Transverse colon (tissue), 4 donors: ENCODE measurements around the gene DPYD. TPM values are rescaled to one million over a fixed set of nuclear protein-coding genes. Genes with fewer than 3 reads are reported as not detected.

Experiments
- DNase-seq: peaks from one replicate; pipeline ENCODE4 v3.0.0-alpha.2; 2019
- H3K27ac ChIP-seq, 4 donors: fragments of 200-600 bp; sonication (generic); 2 replicates each; pipeline ENCODE4 v1.5.1; 2016 to 2018; ENCODE audit warnings: inconsistent platforms in 4 of 4
- H3K27me3 ChIP-seq: fragments of 200-600 bp; sonication (generic); 2 replicates; pipeline ENCODE4 v1.5.1; 2017; ENCODE audit warnings: inconsistent platforms
- H3K36me3 ChIP-seq, 4 donors: fragments of 200-600 bp; sonication (generic); 2 replicates each; pipeline ENCODE4 v1.5.1; 2017 to 2019; ENCODE audit warnings: inconsistent platforms in 4 of 4
- H3K4me1 ChIP-seq, 4 donors: fragments of 200-600 bp; sonication (generic); 2 replicates each; pipeline ENCODE4 v1.5.1; 2017 to 2020; ENCODE audit warnings: inconsistent platforms in 4 of 4
- H3K4me3 ChIP-seq, 4 donors: fragments of 200-600 bp; sonication (generic); 1 replicate in 1 of 4; 2 replicates in 3 of 4; pipeline versions ENCODE4 v1.5.1 to v1.6.1; 2017 to 2019; ENCODE audit warnings: inconsistent platforms in 4 of 4
- H3K9me3 ChIP-seq, 2 donors: fragments of 200-600 bp; sonication (generic); 2 replicates each; pipeline ENCODE4 v1.5.1; 2017 to 2019; ENCODE audit warnings: inconsistent platforms in 2 of 2
- CTCF ChIP-seq, 5 experiments: fragments of 200-600 bp in 3 of 5; fragments of 450-650 bp in 2 of 5; sonication (generic) in 3 of 5; IDR thresholded peaks; 1 replicate in 2 of 5; 2 replicates in 3 of 5; pipeline ENCODE4 v1.5.1; 2016 to 2017; ENCODE audit warnings: antibody characterized with exemption in 5 of 5, inconsistent platforms in 3 of 5, mild to moderate bottlenecking in 2 of 5, moderate library complexity in 1 of 5
- EP300 ChIP-seq: sonication (generic); formaldehyde crosslinking; IDR thresholded peaks from one replicate; pipeline ENCODE4 v1.6.1; 2017; ENCODE audit warnings: antibody characterized with exemption, low read depth
- POLR2A ChIP-seq: fragments of 450-650 bp; IDR thresholded peaks from one replicate; pipeline ENCODE4 v1.6.1; 2016; ENCODE audit warnings: antibody characterized with exemption, mild to moderate bottlenecking, moderate library complexity
- POLR2AphosphoS5 ChIP-seq, 3 donors: sonication (generic); formaldehyde crosslinking; IDR thresholded peaks; one replicate each; pipeline ENCODE4 v1.6.1; 2016; ENCODE audit warnings: antibody characterized with exemption in 3 of 3
- WGBS, 2 donors: methylation state at CpG; one replicate each; pipeline ENCODE4 v1.1.5; 2018; ENCODE audit warnings: low coverage in 1 of 2; 5-methylcytosine and 5-hydroxymethylcytosine counted together
- in situ Hi-C, 4 donors: fragments of 200-750 bp; cut with MboI; loops; one replicate each; pipeline versions ENCODE4 v1.15.0 to v1.15.1; 2017; ENCODE audit warnings: low sequenced_read_pairs in 3 of 4, low pct_ligation_motif_present in 1 of 4, low pct_unique_long_range_greater_than_20kb in 1 of 4
- intact Hi-C: fragments of 100-400 bp; cut with DNase I; formaldehyde crosslinking; loops from one replicate; pipeline ENCODE4 v1.15.1; 2023; ENCODE audit warnings: low total_unique reads
- total RNA-seq, 4 donors: library from RNA; depleted of rRNA; stranded (reverse); fragments of >200 nt; gene quantifications; one replicate each; pipeline ENCODE4 v1.1.0, GENCODE V29; 2016

The DPYD gene
- total RNA-seq, 4 donors from 2014 or later: 11.2 to 34.8 (median 26.0) TPM

- no peak overlapping the region for H3K4me3 ChIP-seq
- intact Hi-C loops: no loop called here
- H3K27me3 ChIP-seq: no peaks in the 10 kb centered on the region
- WGBS, 2 donors: 85 to 94% methylated on average over 3 to 4 of the region's 4 CpGs
- no peak for DNase-seq
- H3K27ac ChIP-seq: no peak overlapping the region
- H3K4me1 ChIP-seq: peaks cover 0 to 10% (median 0%) of the 10 kb centered on the region in 4 donors
- no peaks in the 10 kb centered on the region for H3K36me3 ChIP-seq
- in situ Hi-C loops: no loop called here
- no peaks in the 10 kb centered on the region for H3K9me3 ChIP-seq
- TF ChIP-seq POLR2A (no peak), POLR2AphosphoS5 (IDR thresholded peaks at IDR 0.05) (no peak), CTCF (IDR thresholded peaks at IDR 0.05) (no peak)
Observed at GRCh38 chr1:97135972-97136371, 784.9 kb downstream of the DPYD start.

- intact Hi-C loops: no loop called here
- Histone ChIP-seq H3K4me3 (no peak overlapping the region), H3K27ac (no peak overlapping the region), H3K4me1 (no peaks in the 10 kb centered on the region), H3K27me3 (no peaks in the 10 kb centered on the region), H3K9me3 (no peaks in the 10 kb centered on the region), H3K36me3 (no peaks in the 10 kb centered on the region)
- WGBS, 2 donors: 44 to 48% methylated on average over 3 of the region's 3 CpGs
- no peak for TF ChIP-seq CTCF (IDR thresholded peaks at IDR 0.05)
- no peak for TF ChIP-seq EP300
- no peak for TF ChIP-seq POLR2AphosphoS5 (IDR thresholded peaks at IDR 0.05)
- no peak for TF ChIP-seq POLR2A
- in situ Hi-C loops: no loop called here
- DNase-seq: no peak
Observed at GRCh38 chr1:97128426-97128825, 792.4 kb downstream of the DPYD start.

GRCh38 chr1:97123717-97124431 is 797.0 kb downstream of the DPYD start:
- in situ Hi-C loops (no loop called here), intact Hi-C loops (no loop called here)
- Histone ChIP-seq H3K36me3 (no peaks in the 10 kb centered on the region), H3K4me3 (no peak overlapping the region), H3K4me1 (no peaks in the 10 kb centered on the region), H3K27ac (no peak overlapping the region), H3K9me3 (no peaks in the 10 kb centered on the region), H3K27me3 (no peaks in the 10 kb centered on the region)
- DNase-seq: no peak
- TF ChIP-seq POLR2AphosphoS5 (IDR thresholded peaks at IDR 0.05) (no peak), POLR2A (no peak), CTCF (IDR thresholded peaks at IDR 0.05) (no peak), EP300 (no peak)
- WGBS, 2 donors: 79 to 80% methylated on average over 2 to 3 of the region's 3 CpGs

- Histone ChIP-seq H3K36me3 (no peaks in the 10 kb centered on the region), H3K27ac (no peak overlapping the region), H3K9me3 (no peaks in the 10 kb centered on the region), H3K4me3 (no peak overlapping the region), H3K27me3 (no peaks in the 10 kb centered on the region), H3K4me1 (no peaks in the 10 kb centered on the region)
- TF ChIP-seq POLR2A: no peak
- no peak for TF ChIP-seq CTCF (IDR thresholded peaks at IDR 0.05)
- no peak for TF ChIP-seq EP300
- no peak for TF ChIP-seq POLR2AphosphoS5 (IDR thresholded peaks at IDR 0.05)
- intact Hi-C loops (no loop called here), in situ Hi-C loops (no loop called here)
- no peak for DNase-seq
- WGBS, 2 donors: 71 to 86% methylated on average over 1 of the region's 1 CpG
Observed at GRCh38 chr1:97120806-97121205, 800.0 kb downstream of the DPYD start.
